ENCODE data around the gene ELL3.

The ELL3 gene

GRCh38 chr15:43771816-43772215 is 5.0 kb downstream of the ELL3 start:
- H3K4me3 ChIP-seq (ENCODE audit: low read depth, low read length), result no peak overlapping the region
- no peak for DNase-seq
- H3K27me3 ChIP-seq (replicated peaks), result no peaks in the 10 kb centered on the region
- H3K27ac ChIP-seq, result no peak overlapping the region
- TF ChIP-seq CTCF (IDR thresholded peaks at IDR 0.05; ENCODE audit: low read depth, low read length, missing control alignments), result no peak
- H3K36me3 ChIP-seq (replicated peaks), result peaks cover 77% of the 10 kb centered on the region
- in situ Hi-C loops (cut with HindIII; ENCODE audit: low pct_ligation_motif_present, low sequenced_read_pairs), result no loop called here

DNA sequence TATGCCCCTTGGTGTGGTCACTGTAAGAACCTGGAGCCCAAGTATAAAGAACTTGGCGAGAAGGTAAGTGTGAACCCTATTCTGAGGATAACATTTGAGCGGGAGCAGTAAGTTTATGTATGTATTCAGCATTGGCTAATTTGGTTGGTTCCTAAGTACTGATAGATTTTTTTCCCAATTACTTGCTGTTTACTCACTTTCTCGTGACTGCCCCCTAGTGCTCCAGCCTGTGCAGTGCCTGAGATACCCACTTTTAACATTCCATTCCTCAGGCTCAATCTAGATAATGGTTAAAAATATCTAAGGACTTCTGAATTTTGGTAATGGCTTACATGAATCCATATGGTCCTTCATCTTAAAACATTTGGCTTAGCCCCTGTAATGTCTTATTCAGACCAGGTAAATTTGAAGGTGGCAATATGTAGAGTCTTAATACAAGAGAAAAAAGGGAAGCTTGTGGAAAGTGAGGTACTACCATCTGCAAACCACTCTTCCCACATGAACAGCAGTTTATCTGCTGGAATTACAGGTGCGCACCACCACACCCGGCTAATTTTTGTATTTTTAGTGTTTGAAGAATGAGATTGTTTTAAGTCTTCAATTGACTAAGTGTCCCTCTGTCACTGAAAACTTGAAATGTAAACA is 7.1 kb downstream of the ELL3 start:
- TF ChIP-seq CTCF (IDR thresholded peaks at IDR 0.05; ENCODE audit: low read depth, low read length, missing control alignments), result peak; percentile 94
- Histone ChIP-seq H3K36me3 (replicated peaks) (peaks cover 93% of the 10 kb centered on the region), H3K27me3 (replicated peaks) (no peaks in the 10 kb centered on the region), H3K27ac (peak overlapping the region; percentile 6), H3K4me3 (ENCODE audit: low read depth, low read length) (no peak overlapping the region)
- peak; percentile 74 for DNase-seq
- in situ Hi-C loops (cut with HindIII; ENCODE audit: low pct_ligation_motif_present, low sequenced_read_pairs), result no loop called here

DNA sequence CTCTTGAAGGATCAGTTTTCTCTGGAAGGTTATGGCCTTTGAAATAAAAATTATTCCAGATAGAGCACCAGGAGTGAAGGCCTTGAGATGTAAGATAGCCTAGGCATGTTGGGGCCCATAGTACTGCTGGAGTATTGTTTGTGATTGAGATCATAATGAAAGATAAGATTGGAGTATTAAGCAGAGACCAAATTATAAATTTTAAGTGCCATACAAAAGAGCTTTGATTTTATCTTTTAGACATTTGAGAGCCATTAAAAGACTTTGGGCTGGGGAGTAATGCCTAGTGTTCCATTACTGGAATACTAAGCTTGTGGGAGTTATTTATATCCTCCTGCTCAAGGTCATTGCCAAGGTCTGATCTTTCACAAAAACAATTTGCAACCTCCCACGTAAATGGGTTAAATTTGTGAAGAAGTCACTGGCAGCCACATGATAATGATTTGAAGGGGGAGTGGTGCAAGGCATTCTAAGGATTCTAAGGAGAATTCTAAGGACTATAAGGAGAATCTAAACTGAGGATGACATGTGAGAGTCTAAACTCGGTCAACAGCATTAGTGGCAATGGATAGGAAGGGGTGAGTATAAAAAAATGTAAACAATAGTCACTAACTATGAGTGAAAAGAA is 12.8 kb downstream of the ELL3 start:
- no peak overlapping the region for H3K27ac ChIP-seq
- in situ Hi-C loops (cut with HindIII; ENCODE audit: low pct_ligation_motif_present, low sequenced_read_pairs), result no loop called here
- peaks cover 80% of the 10 kb centered on the region for H3K36me3 ChIP-seq (replicated peaks)
- DNase-seq, result no peak
- H3K4me3 ChIP-seq (ENCODE audit: low read depth, low read length), result no peak overlapping the region
- H3K27me3 ChIP-seq (replicated peaks), result no peaks in the 10 kb centered on the region
- no peak for TF ChIP-seq CTCF (IDR thresholded peaks at IDR 0.05; ENCODE audit: low read depth, low read length, missing control alignments)

GRCh38 chr15:43762824-43763223 is 13.9 kb downstream of the ELL3 start:
- H3K36me3 ChIP-seq (replicated peaks), result peaks cover 75% of the 10 kb centered on the region
- no peak overlapping the region for H3K4me3 ChIP-seq (ENCODE audit: low read depth, low read length)
- H3K27ac ChIP-seq, result peak overlapping the region; percentile 71
- peak; percentile 46 for DNase-seq
- H3K27me3 ChIP-seq (replicated peaks), result no peaks in the 10 kb centered on the region
- TF ChIP-seq CTCF (IDR thresholded peaks at IDR 0.05; ENCODE audit: low read depth, low read length, missing control alignments), result no peak
- in situ Hi-C loops (cut with HindIII; ENCODE audit: low pct_ligation_motif_present, low sequenced_read_pairs), result no loop called here

DNA sequence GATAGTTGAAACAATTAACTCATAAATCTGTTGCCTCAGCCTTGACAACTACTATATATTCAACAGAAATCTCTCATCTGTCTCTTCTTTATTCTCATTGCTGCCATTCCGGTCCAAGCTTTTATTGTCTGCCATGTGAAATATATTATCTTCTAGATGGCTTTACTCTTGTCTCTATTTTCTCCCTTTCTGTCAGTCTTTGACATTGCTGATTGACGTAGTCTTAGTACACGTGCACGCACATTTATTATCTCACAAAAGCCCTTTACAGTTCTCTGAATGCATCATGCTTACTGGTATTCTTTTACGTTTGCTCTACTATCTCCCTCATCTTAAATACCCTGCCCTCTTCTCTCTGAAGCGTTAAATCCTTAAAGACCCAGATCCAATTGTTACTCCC is 24.9 kb downstream of the ELL3 start:
- TF ChIP-seq CTCF (IDR thresholded peaks at IDR 0.05; ENCODE audit: low read depth, low read length, missing control alignments), result no peak
- no peak for DNase-seq

More for the DNA sequence above, 24.9 kb downstream of the ELL3 start:
- no peaks in the 10 kb centered on the region for H3K27me3 ChIP-seq (replicated peaks)
- H3K36me3 ChIP-seq (replicated peaks), result peaks cover 25% of the 10 kb centered on the region
- H3K27ac ChIP-seq, result no peak overlapping the region
- in situ Hi-C loops (cut with HindIII; ENCODE audit: low pct_ligation_motif_present, low sequenced_read_pairs), result no loop called here
- H3K4me3 ChIP-seq (ENCODE audit: low read depth, low read length), result no peak overlapping the region

Measured in brain microvascular endothelial cell (primary cell).